ENCODE measurements around the gene SLC9A3.
"Not testable (repeated sequence)": the region's sequence is repeated elsewhere in the genome, so short reads cannot be mapped to it uniquely, and the experiment has no call there.

Gene SLC9A3

DNA sequence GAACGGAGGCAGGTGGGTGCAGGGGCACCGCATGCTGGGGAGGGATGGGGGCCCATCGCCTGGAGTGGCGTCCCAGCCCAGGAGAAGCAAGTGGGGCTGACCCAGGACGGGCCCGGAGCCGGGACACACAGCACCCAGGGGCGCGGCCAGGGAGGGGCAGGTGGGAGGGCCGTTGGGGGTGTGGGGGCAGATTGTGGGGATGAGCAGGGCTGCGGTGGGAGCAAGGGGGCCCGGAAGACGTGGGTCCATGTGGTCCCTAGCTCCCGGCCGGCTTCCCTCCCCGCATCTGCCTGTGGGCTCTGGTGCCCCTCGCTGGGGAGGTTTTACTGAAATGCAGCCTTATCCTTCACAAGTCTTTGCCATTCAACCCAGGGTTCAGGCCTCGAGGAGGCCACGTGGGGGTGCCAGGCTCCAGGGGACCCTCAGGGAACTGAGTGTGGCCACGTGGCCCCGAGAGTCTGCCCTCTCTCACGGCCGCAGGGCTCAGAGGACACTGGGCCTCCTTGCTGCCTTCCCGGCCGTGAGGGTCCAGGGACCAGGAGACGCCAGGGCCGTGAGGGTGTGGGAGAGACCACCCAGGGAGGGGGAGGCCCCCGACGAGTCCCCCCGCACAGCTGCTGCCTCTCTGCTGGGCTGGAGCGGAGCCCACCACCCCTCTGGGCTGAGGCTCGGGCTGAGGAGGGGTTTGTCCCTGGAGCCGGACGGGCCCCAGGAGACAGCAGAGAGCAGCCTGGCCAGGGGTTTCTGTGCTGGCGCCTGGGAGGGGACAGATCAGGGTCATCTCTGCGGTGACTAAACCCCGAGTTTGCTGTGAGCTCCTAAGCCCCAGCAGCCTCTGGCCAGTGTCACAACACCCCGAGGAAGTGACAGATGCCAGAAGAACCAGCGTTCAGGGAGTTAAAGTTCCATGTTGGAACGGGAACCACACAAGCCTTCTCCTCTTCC is 35.2 kb downstream of the SLC9A3 start:
- no peak for DNase-seq

DNA sequence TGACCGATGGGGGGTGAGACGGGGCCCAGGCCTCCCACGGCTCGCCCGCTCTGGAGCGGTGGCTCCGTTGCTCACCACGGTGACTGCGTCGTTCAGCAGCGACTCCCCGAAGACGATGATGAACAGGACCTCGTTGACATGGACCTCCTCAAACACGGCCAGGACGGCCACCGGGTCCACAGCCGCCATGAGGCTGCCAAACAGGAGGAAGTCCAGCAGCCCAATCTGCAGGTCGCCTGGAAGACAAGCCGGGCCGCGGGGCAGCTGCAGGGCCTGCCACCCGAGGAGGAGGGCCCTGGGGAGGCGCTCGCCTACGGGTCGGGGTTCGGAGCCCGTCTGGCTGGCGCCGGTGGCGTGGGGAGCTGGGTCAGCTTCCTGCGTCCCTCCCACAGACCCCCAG is 36.0 kb downstream of the SLC9A3 start:
- DNase-seq, result no peak

DNA sequence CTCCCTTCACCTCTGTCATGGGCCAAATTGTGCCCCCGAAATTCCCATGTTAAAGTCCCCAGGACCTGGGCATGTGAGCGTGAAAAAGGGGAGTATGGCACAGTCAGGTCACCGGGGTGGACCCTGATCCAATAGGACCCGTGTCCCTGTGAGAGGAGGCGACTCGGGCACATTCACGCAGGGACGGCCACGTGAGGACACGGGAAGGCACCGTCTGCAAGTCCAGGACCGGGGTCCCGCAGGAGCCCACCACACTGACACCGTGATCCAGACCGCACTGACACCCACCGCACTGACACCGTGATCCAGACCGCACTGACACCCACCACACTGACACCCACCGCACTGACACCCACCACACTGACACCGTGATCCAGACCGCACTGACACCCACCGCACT is 37.7 kb downstream of the SLC9A3 start:
- not testable (repeated sequence) for DNase-seq

DNA sequence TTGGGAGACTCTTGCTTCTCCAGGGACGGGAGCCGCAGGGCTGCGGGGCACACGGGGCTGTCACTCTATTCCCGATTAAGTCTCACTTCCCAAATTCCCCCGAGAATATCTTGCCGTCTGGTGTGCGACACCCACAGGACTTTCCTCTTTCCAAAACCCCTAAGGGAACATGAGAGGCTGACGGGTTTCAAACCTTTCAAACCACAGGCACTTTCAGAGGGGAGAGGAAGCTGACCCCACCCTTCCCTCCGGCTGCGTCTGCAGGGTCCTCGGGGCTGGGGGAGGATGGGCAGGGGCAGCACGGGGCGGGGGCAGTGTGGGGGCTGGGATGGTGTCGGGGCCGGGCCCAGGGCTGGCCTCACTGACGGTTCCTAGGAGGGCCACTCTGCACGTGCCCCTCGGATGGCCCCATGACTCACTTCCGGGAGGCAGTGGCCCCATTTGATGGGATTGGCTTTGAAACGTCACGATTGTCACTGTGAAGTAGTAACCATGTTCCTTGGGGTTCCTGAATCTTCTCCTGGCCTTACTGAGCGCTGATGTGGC is 38.2 kb downstream of the SLC9A3 start:
- DNase-seq, result no peak

DNA sequence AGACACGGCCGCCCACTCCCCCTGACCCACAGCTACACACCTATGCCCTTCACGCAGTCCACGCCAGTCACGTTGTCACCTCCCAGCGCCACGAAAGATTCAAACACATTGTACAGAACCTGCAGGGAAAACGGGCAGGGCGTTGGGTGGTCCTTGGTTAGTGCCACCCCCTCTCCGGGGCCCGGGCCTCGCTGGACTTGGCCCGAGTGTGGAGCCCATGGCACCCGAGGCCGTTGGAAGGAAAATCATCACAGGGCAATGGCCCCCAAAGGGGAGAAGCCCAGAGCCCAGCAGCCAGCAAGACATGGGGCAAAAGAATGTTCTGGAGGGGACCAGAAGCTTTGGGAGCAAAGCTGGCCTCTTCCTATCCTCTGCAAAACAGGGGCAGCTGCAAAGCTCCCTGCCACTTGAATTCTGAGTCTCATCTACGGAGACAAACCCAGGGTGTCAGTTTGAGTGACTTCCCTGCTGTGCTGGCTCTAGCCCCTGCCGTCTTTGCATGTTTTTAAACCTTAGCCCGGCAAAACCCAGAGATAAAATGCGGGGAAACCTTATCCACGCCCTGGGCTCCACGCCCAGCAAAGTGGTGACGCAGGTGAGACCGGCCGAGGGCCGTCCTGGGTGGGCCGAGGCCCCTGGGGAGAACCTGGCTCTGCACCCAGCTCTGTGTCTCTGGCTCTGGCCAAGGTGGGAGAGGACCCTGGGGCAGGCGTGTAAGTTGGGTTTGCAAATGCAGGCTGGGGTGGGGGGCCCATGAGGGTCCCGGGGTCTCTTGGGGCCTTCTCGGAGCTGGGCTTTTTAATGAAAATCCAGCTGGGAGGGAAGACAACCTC is 38.9 kb downstream of the SLC9A3 start:
- DNase-seq, result no peak

DNA sequence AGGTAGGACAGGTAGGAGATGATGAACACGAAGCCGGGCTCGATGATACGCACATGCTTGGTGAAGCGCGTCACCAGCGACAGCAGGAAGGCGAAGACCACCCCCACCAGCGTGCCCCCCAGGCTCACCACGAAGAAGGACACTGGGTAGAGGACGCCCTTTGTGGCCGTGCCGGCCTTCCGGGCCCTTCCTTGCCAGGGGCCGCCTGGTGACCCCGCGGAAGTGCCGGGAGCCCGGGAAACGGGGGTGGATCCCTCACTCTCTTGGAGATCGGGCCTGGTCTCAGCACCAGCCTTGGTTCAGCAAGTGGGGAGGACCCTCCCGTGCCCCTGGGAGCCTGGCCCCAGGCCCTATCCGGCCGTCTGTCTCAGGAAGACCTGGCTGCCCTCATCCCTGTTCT is 39.7 kb downstream of the SLC9A3 start:
- DNase-seq, result no peak

DNA sequence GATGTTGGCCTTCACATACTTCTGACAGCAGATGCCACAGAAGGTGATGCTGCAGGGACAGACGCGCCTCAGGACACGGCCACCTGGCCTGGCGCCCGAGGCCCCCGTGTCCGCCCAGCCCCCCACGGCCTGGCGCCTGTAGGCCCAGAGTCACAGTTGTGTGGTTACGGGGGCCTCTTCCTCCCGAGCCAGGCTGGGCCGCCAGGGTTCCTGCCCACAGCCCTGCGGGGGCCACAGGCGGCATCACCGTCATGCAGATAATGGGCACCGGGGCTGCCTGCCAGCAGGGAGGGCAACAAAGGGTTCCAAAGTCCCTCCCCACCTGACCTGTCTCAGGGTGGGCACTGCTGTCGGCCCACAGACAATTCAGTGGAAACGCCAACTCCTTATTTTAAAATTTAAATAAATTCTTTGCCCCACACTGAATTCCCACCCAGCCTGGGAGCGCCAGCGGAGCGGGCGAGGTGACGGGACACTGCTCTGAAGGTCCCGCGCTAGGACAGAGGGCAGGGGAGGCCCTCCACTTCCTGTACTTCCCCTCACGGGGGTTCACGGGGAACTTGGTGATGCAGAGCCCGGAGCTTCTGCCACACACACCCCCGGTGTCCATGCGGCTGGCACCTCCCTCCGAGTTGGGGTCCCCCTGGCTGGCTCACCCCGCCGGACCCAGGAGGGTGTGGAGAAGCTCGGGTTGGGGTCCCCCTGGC is 40.7 kb downstream of the SLC9A3 start:
- no peak for DNase-seq

DNA sequence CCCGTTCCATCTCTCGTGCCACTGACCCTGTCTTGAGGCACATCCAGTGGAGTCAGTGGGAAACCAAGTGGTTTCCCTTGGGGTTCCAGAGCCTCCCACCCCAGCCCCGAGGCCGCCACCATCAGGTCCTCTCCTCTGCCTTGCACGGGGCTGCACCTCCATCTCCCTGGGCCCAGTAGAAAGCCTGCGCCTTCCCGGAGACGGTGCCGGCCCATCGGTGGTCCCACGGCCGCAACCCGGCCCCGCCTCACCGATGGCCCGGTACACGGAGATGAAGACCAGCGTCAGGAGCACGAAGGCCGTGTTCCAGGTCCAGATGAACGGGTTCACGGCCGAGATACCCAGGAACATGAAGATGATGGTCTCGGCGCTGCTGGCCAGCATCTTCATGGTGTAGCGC is 41.2 kb downstream of the SLC9A3 start:
- DNase-seq, result no peak

DNA sequence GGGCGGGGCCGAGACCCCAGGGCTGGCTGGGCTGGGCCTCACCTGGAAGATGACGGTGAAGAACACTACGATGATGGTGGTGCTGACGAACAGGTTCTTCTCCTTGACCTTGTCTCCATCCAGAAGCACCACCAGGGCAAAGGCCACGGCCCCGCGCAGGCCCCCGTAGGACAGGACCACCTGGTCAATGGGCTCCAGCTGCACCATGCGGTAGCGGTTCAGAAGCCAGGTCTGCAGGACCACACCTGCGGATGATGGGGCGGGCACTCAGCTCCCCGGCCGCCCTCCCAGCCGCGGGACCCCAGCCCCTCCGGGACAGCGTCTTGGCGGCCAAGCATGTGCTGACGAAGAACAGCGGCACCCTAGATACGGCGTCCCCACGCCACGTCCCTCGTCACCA is 41.7 kb downstream of the SLC9A3 start:
- DNase-seq, result no peak

DNA sequence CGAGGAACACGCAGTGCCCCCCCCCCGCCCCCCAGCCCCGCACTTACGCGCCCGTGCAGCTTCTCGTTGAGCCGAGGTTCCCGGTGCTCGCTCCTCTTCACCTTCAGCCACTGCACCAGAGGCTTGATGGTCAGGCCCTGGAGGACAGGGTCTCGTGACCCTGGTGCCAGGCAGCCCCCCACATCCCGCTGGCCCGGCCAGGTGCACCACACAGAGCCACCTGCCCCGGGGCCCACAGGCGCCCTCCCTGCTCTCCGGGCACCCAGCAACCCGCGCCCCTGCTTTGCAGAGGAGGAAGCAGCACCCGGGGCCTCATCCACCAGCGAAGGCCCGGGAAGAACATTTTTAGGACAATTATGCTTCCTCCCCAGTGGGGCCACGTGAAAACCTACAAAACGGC is 42.2 kb downstream of the SLC9A3 start:
- no peak for DNase-seq

DNA sequence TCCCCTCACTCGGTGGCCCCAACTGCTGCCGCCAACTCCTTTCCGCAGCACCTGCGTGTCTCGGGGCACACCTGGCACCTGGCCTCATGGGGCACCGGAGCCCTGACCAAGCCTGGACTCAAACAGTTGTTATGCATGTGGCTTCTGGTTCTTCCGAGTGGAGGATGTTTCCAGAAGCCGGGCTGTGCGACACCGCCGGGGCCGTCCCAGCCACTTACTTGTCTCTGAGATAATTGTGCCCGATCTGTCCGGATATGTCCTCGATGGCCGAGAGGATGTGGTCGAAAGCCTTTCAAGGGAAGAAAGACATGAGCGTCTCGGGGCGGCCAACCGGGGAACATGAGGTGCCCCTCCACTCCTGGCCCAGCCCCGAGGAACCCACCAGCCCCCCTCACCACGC is 42.9 kb downstream of the SLC9A3 start:
- DNase-seq, result no peak

DNA sequence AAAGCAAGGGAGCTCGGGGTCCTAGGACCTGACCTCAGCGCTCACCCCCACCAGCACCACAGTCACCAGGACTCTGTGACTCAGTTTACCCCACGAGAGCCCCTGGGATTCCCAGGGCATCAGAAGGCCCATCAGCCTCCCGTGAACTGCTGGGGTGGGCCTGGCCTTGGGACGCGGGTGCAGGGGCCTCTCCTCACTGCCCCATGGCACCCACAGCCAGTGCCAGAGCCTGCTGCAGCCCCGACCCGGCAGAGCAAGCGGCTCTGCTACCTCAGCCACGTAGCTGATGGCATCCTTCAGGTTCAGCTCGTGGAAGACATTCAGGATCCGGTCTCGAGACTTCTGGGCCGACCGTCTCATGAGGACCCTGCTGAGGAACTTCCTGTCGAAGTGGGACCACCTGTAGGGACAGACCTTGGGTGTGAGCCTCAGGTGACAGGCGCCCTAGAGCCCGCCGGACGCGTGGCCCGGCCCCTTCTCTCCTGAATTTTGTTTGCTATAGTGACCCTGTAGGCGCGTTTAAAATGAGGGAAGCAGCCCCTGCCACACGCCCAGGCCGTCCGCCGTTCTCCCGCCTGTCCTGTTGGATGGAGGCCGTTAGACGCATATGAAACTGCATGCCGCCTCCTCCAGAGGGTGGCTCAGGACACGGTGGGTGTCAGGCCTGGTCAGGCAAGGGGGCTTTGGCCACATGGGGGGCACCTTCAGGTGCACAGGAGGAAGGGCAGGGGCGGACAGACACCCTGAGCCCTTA is 44.5 kb downstream of the SLC9A3 start:
- no peak for DNase-seq

DNA sequence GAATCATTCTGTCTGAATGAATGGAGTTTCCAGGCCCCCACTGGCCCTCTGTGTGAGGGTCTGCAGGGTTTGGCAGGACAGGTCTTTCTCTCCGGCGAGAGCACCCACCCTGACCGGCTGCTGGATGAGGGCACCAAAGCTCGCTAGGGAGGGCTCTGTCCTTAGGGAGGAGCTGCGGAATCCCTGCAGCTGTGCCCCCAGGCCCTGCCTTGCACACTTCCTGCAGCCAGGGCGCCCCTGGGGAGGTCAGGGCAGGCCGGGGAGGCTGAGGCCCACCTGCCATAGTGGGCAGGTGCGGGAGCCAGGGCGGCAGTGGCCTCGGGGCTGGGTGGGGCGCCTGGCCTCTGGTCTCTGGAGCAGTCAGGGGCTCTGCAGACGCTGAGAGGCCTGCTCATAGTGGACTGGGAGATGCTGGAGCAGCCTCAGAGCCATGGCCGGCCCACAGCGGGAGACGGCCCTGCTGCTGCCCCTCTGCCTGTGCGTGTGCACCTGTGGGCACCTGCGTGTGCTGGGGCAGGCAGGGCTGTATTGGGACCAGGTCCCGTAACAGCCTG is 45.2 kb downstream of the SLC9A3 start:
- DNase-seq, result no peak

DNA sequence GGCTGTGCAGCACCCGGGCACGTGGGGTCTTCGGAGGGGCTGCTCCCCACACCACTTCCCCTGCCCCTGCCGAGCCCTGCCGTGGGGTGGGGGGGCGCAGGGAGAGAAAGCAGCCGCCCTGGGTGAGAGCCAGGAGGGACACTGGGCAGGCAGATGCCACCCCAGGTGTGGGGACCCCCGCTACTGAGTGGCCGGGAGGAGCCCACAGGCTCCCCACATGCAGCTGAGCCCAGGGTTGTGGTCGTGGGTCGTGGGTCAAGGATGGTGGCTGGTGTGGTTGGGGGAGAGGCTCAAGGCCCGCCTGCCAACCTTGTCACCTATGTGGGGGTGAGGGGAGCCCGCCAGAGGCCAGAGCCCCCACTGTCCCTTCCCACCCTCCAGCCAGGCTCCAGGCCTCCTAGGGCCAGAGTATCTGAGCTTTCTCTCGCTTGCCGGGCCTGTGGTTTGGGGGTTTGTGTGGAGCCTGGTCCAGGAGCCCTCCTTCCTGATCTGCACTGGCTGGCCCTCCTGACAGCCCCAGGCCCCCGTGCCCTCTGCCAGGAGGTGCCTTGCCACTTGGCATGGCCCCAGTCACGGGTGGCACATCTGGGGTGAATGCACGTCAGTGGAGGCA is 45.8 kb downstream of the SLC9A3 start:
- no peak for DNase-seq

DNA sequence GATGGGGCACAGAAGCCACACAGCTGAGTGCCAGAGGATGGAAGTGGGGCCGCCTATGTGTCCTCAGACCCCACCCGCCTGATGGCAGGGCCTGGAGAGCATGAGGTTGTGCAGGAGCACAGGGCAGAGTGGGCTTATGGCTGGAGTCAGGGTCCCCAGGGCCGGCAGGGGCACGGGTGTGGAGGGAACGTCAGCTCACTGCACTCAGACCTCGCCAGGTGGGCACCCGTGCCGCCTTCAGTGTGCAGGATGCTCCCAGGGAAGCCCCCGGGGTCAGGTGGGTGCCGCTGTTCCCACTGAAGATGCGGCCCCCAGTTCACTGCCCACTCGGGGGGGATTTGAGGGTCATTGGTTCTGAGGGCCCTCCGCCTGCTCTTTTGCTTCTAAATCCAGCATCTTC is 46.4 kb downstream of the SLC9A3 start:
- DNase-seq, result no peak

DNA sequence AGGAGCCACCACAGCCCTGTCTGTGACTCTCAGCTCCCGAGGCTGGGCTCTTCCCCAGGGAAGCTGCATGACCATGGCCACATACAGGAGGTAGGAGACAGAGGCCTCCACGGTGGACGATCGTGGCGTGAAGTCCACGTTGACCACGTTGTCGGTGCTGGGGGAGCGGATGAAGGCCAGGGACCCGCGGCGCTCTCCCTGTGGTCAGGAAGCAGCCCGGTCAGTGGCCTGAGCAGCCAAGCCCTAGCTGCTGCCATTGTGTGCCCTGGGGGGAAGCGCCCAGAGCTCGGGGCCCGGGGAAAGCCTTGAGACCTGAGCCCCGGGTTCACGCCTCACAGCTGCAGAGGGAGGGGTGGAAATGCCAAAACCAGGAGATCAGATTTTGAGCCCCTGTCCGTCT is 47.0 kb downstream of the SLC9A3 start:
- no peak for DNase-seq

DNA sequence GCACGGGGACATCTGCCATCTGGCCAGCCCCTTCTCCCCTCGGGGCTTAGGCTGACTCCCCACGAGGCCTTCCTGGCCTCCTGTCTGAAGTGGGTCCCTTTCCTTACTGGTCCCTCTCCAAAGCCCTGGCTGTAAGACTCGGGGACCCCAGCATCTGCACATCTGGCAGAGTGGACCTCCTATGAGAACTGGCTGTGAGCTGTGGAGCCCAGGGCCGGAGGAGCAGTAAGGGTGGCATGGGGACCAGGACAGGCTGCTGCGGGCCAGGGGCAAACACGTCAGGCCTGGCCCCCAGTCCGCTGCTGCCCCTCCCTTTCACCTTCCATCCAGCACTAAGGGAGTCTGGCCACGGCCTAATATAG is 47.5 kb downstream of the SLC9A3 start:
- no peak for DNase-seq

DNA sequence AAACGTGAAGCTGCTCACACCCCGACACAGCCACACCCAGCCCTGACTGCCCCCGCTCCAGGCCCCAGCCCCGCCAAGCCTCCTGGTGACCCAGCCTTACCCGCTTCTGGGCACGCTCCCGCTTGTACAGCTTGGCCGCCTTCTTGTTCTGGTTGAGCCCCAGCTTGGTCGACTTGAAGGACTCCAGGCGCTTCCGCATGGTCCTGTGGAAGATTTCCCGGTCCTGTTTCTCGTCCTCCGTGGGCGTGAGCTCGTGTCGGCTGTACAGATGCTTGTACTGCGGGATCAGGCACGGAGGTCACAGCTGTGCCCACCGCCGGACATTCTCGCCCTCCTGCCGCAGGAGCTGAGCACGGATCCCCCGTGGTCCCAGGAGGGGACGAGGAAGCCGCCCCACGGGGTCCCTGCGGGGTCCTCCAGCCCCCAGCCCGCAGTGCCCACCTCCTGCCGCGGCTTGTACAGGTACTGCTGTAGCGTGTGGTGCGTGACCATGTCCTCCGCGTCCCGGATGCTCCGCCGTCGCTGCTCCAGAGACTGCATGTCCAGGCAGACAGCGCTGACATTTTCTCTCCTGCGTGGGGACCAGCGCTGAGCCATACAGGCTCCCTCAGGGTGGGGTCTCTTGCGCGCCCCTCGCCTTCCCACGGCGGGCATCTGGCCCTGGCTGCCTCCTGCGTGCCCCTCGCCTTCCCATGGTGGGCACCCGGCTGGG is 48.0 kb downstream of the SLC9A3 start:
- no peak for DNase-seq

DNA sequence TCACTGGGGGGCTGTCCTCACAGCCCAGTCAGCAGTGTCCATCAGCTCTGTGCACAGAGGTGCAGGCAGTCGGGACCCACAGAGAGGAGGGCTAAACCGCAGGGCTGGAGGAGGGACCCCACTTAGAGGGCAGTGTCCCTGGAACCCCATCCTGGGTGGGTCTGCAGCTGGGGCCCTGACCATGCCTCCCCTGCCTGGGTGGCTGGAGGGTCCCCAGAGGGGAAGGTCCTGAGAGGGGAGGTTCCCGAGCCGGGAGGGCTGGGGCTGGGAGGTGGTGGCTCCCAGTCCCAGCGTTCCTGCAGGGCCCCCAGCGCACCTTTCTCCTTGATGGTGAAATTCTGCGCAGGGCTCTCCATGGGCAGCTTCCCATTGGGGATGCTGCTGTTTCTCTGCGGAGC is 48.5 kb downstream of the SLC9A3 start:
- no peak for DNase-seq

DNA sequence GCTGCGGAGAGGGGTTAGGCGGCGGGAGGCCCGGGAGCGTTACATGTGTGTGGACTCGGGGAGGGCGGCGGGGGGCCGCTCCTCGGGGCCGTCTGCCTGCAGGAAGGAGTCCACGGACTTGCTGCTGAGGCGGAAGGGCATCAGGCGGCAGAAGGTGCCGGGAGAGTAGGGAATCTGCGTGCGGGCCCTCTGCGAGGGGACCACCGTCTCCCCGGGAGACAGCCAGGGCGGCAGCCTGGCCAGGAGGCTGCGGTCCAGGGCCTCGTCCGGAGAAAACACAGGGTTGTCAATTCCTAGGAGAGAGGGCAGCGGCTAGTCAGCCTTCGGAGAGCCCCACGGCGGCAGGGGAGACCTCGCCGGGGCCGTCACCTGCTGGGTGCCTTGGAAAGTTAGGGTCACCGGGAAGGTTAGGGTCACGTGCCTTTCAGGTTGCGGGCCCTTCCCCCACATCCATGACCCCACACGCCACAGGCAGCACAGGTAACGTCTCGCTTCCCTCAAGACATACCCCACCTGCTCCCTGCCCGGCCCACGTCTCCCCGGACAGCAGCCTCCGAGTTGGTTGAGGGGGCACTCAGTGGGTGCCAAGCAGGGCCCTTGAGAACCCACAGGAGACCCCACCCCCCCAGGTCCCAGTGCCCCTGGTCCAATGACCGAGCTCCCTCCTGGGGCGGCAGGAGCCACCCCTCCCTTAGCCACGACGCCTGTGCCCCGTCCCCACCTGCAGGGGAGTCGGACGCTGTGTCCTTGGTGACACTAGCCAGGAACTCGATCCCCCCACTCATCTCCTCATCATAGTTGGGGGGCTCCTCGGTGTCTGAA is 49.2 kb downstream of the SLC9A3 start:
- no peak for DNase-seq

Measured in stimulated activated CD4-positive, alpha-beta T cell treated with anti-CD3 and anti-CD28 coated beads, Interleukin-2, amount 100 ng/mL, for 48 hours (primary cell).